Uterus (tissue), 2 donors: ENCODE measurements around the gene TRIM37.

ENCODE experiments used
- CTCF ChIP-seq, 4 experiments: fragments of 200-600 bp in 2 of 4; fragments of 450-650 bp in 2 of 4; sonication (generic) in 2 of 4; IDR thresholded peaks; one replicate each; pipeline ENCODE4 v1.5.1; 2016 to 2019; ENCODE audit warnings: antibody characterized with exemption in 4 of 4, mild to moderate bottlenecking in 2 of 4, moderate library complexity in 1 of 4
- POLR2A ChIP-seq, 2 donors: fragments of 450-650 bp; IDR thresholded peaks; one replicate each; pipeline ENCODE4 v1.6.1; 2016; ENCODE audit warnings: antibody characterized with exemption in 2 of 2, mild to moderate bottlenecking in 1 of 2, moderate library complexity in 1 of 2

DNA sequence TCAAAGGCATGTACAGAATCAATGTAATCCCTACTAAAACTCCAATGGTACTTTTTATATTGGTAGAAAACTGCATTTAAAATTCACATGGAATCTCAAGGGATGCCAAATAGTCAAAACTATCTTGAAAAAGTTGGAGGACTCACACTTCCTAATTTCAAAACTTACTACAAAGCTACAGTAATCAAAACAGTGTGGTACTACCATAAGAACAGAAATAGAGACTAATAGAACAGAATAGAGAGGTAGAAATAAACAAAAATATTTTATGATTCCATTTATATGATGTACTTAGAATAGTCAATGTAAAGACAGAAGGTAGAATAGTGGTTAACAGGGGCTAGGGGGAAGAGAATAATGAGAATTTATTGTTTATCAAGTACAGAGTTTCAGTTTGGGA, 8.8 kb downstream of the TRIM37 start:
- TF ChIP-seq CTCF (IDR thresholded peaks at IDR 0.05), result no peak
- no peak for TF ChIP-seq POLR2A (IDR thresholded peaks at IDR 0.05)
